Ureter (tissue), 1 donor: ENCODE data around the gene LSS. TPM values are rescaled to one million over a fixed set of nuclear protein-coding genes. Genes with fewer than 3 reads are reported as not detected.

Source experiments
- DNase-seq: peaks from one replicate; pipeline ENCODE4 v3.0.0-alpha.2; 2020; ENCODE audit warnings: low spot score
- total RNA-seq: library from RNA; stranded (reverse); gene quantifications from one replicate; pipeline ENCODE4 v1.2.4, GENCODE V29; 2023
- donor health status: DM: yes; HTN: yes; CAD: no.

Gene LSS
- 49.0 TPM for total RNA-seq

DNA sequence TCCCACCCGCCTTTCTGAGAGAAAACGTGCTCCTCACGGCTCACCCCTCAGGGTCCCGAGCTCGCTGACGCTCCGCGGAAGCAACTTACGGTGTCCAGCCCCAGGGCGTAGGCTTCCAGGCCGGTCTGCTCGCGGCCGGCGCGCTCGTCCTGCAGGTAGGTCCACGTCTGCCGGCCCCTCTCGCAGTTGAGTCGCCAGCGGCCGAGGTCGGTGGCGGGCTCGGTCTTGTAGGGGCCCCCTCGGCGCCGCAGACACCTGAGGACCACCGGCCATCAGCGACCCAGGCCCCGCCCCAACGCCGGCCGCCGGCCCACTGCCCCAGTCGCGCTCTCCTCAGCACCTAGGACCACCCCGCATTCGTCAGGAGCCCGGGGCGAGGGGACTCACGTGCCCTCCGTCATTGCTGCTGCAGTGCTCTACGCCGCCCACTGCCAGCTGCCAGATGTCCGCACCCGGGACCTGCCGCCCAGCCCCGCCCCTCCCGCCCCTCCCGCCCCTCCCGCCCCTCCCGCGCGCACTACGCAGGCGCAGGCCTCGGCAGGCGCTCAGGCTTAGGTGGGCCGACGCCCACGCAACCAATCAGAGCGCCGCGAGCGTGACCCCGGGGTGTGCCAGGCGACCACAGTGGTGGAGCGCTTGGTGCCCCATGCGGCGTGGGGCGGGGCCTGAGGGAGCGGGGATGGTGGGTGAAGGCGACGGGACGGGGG lies at the start of gene LSS:
LSS (minus strand) TSS at position 430 of the 707 bp plus-strand sequence; CDS start at position 401, 29 bp downstream.
- peak; percentile 99 for DNase-seq

DNA sequence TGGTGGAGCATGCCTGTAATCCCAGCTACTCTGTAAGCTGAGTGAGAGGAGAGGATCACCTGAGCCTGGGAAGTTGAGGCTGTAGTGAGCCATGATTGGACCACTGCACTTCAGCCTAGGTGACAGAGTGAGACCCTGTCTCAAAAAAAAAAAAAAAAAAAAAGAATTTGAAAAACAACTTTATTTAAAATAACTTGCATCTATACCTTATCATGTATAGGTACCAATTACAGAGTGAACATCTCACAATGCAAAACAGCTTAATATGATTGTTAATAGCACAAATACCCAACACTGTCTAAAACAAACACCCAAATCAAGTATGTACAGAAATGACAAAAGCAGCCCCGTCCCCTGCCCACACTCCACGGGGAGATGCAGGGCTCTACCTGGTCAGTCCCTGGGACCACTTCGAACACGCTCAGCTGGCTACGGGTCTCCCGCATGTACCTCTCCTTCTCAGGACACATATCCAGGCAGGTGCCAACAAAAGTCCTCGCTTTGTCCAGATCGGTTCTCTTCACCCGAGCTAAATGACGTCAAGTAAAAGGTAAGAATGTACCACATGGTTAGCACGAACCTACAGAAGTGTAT lies 46.3 kb upstream of the LSS start:
- no peak for DNase-seq

DNA sequence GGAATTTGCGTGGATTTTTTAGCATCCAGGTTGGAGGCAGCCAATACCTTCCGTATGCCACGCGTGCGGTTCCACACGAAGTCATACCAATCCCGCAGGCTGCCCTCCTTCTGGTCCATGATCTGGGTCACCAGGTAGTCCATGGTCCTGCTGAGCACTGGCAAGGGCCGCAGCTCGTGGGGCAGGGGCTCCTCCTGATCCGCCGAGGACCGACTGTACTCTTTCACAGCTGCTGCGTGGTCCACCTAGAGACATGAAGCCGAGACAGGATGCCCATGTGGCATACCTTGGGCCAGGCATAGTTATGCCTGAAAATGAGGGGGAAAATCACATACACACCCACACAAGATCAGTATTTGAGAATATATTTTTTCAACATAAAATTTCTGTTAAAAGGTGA lies 44.8 kb upstream of the LSS start:
- no peak for DNase-seq

- no peak for DNase-seq
These were observed 40.9 kb upstream of the LSS start for GRCh38 chr21:46269466-46269865.

DNA sequence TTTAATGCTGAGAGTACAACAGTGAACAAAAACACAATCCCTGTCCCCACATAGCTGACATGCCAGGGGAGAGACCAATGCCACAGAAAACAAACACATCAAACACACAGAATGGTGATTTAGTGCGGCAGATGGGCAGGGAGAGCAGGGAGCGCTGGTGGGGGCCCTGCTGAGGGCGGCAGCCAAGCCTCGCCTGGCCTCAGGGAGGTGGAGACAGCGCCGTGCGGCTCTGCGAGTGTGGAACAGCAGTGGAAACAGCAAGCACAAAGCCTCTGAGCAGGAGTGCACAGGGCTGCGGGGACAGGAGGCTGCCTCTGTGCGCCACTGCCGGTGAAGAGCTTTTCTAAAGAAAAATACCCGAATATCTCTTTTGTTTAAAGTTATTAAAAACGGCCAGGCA lies 39.8 kb upstream of the LSS start:
- DNase-seq: no peak

DNA sequence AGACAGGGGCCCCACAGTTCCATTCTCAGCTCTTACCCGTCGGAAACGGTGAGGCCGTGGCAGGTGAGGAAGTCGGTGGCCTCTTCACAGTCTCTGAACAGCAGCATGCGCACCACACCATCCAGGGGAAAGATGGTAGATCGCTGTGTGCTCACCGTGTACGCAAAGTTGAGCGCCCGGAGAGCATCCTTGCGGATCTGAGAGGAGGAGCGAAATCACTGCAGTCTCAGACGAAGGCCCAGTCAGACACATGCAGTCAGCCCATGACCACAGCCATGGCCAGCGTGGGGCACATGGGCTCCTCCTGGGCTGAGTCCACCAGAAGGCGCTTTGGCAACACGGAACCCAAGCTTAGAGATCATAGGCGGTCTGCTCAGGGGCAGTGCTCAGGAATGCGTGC lies 38.4 kb upstream of the LSS start:
- DNase-seq: no peak

DNA sequence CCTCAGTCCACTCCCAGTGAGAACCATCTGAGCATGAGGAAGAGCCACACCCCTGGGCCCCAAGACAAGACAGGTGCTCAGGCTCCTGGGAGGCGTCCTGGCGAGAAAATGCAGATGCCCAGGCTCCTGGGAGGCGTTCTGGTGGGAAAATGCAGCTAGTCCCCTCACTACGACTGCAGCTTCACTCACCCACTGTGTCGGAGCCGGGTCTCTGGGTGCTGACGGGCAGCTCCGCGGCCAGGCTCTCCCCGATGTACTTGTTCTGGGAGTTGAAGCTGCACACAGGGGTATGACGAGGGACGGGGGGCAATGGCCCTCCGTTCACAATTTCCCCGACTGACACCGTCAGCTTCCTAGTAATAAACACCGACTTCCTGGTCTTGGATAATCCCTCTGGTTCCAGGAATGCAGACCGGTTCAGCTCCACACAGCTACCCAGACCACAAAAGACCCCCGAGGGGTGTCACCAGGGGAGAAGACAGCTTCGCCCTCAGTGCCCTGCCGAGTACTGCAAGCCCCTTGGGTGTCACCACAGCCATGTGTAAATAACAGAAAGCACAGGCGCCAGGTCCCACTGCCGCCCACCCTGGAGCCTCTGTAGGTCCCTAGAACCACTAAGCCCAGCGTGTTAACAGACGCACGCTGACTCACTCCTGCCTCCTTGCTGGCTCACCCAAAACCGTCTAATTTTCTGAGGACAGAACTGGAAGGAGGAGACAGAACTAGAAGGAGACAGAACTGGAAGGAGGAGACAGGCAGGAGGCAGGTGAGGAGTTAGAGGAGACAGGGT lies 37.4 kb upstream of the LSS start:
- DNase-seq: no peak

DNA sequence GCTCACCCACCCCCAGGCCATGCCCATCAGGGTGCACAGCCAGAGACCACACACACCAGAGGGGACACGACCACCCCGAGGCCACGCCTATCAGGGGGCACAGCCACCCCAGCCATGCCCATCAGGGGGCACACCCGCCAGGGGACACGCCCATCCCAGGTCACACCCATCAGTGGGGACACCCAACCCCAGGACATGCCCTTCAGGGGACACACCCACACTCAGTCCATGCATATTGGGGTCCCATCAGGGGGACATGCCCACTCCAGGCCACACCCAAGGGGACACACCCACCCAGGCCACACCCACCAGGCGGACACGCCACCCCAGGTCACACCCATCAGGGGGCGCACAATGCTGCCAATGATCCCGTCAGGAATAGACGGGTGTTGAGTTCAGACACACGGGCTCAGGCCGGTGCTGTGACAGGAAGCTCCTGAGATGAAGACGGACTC lies 36.1 kb upstream of the LSS start:
- DNase-seq: no peak

- no peak for DNase-seq
These were observed 35.6 kb upstream of the LSS start for GRCh38 chr21:46264046-46264689.

GRCh38 chr21:46256501-46256994 lies 28.0 kb upstream of the LSS start:
- no peak for DNase-seq

GRCh38 chr21:46255758-46256337 lies 27.3 kb upstream of the LSS start:
- no peak for DNase-seq

DNA sequence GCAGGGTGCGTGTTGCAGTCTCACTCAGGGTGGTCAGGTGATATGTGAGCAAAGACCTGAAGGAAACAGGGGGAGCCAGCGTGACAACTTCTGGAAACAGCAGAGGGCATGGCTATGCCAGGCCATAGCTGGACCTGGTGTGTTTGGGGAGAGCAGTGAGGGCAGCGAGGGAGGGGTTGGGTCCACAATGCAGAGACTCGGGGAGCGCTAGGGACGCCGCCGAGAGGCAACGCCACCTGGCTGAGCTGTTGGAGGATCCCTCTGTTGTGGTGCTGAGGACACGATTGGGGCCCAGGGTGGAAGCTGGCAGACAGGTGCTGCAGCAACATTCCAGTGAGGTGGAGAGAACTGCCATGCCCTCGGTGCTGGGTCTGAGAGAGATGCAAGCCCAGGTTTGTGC lies 26.6 kb upstream of the LSS start:
- DNase-seq: no peak

DNA sequence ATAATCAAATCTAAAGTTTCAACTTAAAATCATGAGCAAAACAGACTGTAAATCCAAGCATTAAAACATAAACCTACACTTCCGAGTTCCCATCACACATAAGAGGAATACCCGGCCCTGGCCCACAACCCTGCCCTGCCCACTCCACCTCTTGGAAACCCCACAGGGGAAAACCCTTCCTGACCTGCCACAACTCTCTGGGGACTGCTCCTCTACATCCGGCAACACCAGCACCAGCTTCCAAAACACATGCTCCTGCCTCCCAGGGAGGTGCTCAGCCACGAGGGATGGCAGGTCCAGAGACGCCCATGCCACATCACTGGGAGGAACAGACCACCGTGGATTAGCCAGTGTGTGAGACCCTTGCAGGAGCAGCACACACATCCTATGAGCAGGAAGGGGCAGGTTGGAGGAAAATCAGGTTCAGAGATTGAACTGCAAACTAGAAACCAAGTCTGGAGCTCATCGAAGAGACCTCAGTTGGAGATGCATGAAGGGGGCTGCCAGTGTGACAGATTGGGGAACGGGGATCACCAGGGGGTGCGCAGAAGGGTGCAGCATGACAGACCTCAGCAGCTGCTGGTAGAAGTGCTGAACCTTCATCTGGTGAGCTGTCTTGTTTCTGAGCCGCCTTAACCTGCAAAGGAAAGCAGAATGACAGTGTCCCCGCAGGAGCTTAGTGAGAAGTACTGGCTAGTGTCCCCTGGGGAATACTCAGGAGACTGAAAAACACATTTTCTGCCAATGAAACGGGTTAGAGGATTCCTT lies 25.8 kb upstream of the LSS start:
- DNase-seq: no peak

GRCh38 chr21:46253610-46254124 lies 25.1 kb upstream of the LSS start:
- no peak for DNase-seq

- no peak for DNase-seq
These were observed 24.3 kb upstream of the LSS start for GRCh38 chr21:46252840-46253239.

DNA sequence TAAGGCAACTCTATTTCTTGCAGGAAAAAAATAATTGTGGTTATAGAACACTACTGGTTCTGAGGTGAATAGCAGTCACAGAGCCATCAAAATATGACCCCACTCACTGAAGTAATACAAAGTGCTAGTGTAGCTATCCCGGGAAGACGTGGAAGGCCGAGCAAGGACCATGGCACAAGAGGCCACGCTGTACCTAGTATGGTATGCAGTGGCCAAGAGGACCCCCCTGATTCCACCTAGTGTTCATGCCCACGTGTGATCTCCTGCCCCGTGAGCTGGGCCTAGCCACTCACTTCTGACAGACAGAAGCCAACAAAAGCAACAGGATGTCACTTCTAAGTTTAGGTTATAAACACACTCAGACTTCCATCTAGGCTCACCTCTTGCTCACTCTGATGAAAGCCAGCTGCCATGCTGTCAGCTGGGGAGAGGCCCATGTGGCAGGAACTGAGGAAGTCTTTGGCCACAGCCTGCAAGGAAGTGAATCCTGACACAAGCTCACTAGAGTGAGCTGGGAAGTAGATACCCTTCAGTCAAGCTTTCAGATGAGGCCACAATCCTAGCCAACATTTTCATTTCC lies 21.7 kb upstream of the LSS start:
- DNase-seq: no peak

GRCh38 chr21:46248827-46249226 lies 20.3 kb upstream of the LSS start:
- DNase-seq: no peak

DNA sequence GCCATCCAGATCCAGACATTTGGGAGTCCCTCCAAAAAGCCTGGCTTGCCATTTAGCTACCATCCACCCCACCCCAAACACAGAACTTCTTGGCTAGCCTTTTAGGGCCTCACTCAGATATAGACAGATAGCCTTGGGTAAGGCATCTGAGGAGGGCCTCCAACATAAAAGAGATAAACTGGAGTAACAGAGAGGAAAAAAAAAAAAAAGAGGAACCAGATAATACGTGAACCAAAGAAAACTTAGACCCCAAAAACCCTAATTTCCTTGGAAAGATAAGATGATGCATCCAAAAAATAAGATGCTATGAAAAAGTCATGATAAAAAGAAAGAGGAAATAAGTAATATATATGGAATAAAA lies 19.8 kb upstream of the LSS start:
- no peak for DNase-seq

DNA sequence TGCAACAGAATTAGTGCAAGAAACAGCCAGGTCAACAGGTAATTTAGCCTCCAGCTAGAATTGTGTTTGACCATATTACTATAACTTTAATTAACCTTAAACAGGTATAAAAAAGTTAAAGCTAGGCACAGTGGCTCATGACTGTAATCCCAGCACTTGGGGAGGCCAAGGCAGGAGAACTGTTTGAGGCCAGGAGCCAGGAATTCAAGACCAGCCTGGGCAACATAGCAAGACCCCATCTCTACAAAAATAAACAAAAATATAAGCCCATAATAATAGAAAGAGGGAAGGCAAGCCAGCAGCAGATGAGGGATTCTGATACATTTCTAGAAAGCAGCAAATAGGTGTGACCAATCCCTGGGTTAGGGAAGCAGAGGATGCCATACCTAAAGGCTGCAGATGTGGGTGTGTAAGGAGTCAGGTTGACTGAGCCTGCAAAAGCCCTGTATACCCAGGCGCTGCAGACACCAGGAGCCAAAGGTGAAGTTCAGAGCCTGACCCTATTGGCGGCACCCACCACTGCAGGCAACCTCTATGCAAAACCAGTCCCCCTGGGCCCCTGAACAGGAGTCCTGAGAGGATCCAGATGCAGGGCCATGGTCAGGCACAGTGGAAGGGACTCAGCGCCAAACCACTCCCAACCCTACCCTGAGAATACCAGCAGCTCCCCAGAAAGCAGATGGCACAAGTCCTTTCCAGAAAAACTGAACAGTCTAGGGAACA lies 19.3 kb upstream of the LSS start:
- no peak for DNase-seq

DNA sequence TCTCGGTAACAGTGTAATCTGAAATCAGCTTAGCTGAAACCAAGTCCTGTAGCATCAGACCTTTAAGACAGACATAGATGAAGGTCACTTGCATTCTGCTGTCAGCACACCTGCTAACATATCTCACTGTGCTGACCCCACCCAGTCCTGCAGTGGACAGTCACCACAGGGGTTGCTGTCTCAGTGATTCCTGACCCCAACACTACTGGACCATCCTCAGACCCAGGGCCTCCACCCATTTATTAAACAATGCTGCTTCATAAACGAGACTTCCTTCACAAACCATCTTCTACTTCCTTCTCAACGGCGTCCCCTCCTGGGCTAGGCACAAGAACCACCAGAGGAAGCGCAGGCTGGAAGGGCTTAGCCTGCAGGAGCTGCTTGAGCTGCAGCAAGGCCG lies 17.8 kb upstream of the LSS start:
- DNase-seq: no peak
